Kidney (tissue), 14 donors: ENCODE measurements around the gene KIF4A. TPM values are rescaled to one million over a fixed set of nuclear protein-coding genes. Genes with fewer than 3 reads are reported as not detected.
"Not testable (repeated sequence)": the region's sequence is repeated elsewhere in the genome, so short reads cannot be mapped to it uniquely, and the experiment has no call there.

Experiments used
- DNase-seq, 5 donors: peaks; one replicate each; pipeline ENCODE4 v3.0.0-alpha.2; 2013 to 2020
- FAIRE-seq: peaks from 2 replicates; lab custom pipeline; 2012; peaks lifted over from hg19 to GRCh38; lab: Jason Lieb, UNC
- H3K27ac ChIP-seq, 2 donors: one replicate each; pipeline ENCODE4 v1.7.0; 2013; ENCODE audit warnings: low read depth in 2 of 2, low read length in 2 of 2, inconsistent platforms in 1 of 2
- H3K27me3 ChIP-seq: one replicate; pipeline ENCODE4 v1.7.1; 2013; ENCODE audit warnings: low read length, inconsistent platforms; ENCODE audit not compliant: control insufficient read depth, insufficient read depth
- H3K36me3 ChIP-seq, 3 donors: one replicate each; pipeline versions ENCODE4 v1.7.0 to v1.7.1; 2013; ENCODE audit warnings: low read length in 3 of 3, control low read depth in 1 of 3, inconsistent platforms in 1 of 3; ENCODE audit not compliant: insufficient read depth in 3 of 3, control insufficient read depth in 2 of 3
- H3K4me1 ChIP-seq, 3 donors: one replicate each; pipeline versions ENCODE4 v1.7.0 to v1.7.1; 2013; ENCODE audit warnings: low read length in 3 of 3, inconsistent platforms in 1 of 3, low read depth in 1 of 3; ENCODE audit not compliant: control insufficient read depth in 2 of 3, insufficient read depth in 2 of 3
- H3K4me3 ChIP-seq, 3 donors: one replicate each; pipeline versions ENCODE4 v1.7.0 to v1.8.1; 2013; ENCODE audit warnings: low read length in 3 of 3, control low read depth in 1 of 3, inconsistent platforms in 1 of 3
- H3K9ac ChIP-seq, 3 donors: one replicate each; pipeline versions ENCODE4 v1.7.0 to v1.7.1; 2013; ENCODE audit warnings: low read length in 3 of 3, control low read depth in 1 of 3, inconsistent platforms in 1 of 3
- H3K9me3 ChIP-seq, 3 donors: one replicate each; pipeline versions ENCODE4 v1.7.0 to v1.7.1; 2013; ENCODE audit warnings: low read length in 3 of 3, control low read depth in 1 of 3, inconsistent platforms in 1 of 3; ENCODE audit not compliant: control insufficient read depth in 2 of 3, insufficient read depth in 1 of 3
- CTCF ChIP-seq: IDR thresholded peaks from 3 replicates; pipeline ENCODE4 v1.5.1; 2012; ENCODE audit warnings: mild to moderate bottlenecking, moderate library complexity, borderline replicate concordance; ENCODE audit not compliant: insufficient read depth; ENCODE audit errors: extremely low read depth
- intact Hi-C: fragments of 100-400 bp; cut with DNase I; formaldehyde crosslinking; loops from one replicate; pipeline ENCODE4 v1.11.1; 2022
- polyA plus RNA-seq: library from polyadenylated mRNA; stranded (reverse); fragments of 350-450 nt; fragmentation: Illumina TruSeq; extraction: RNeasy Lipid Tissue Mini Kit (QIAGEN cat#74804); gene quantifications from one replicate; pipeline ENCODE4 v1.2.3, GENCODE V29; 2014; ENCODE audit warnings: low read depth, low replicate concordance; ENCODE audit not compliant: insufficient read depth
- total RNA-seq: library from RNA; stranded (reverse); fragmentation: NEBNext Ultra II Directional; extraction: Animal tissue kit (Norgen Biotek cat#: 25700); gene quantifications from one replicate; pipeline ENCODE4 v1.2.1, GENCODE V29; 2021
- donor health status: control.
- donor health status: control.
- donor health status: control.
- donor health status: control.
- donor health status: control.
- donor health status: DM: yes; HTN: yes; CAD: no.
- donor health status: Normal renal cell carcinoma (clear cell type).

Gene KIF4A
- total and polyA plus RNA-seq, 2 donors from 2014 or later: 0.13 to 0.35 TPM

- Histone ChIP-seq H3K27ac (no peak overlapping the region), H3K9ac (no peak overlapping the region), H3K4me3 (no peak overlapping the region), H3K4me1 (no peaks in the 10 kb centered on the region), H3K9me3 (no peaks in the 10 kb centered on the region), H3K36me3 (no peaks in the 10 kb centered on the region), H3K27me3 (no peaks in the 10 kb centered on the region)
- no peak for TF ChIP-seq CTCF
- DNase-seq (no peak), FAIRE-seq (no peak)
- intact Hi-C loops: no loop called here
Measured at GRCh38 chrX:70322784-70323183, 32.9 kb downstream of the KIF4A start.

- H3K4me1 ChIP-seq, H3K36me3 ChIP-seq, H3K27ac ChIP-seq, H3K9ac ChIP-seq, H3K9me3 ChIP-seq, DNase-seq, H3K27me3 ChIP-seq, intact Hi-C loops, FAIRE-seq, H3K4me3 ChIP-seq: not testable (repeated sequence)
Measured at GRCh38 chrX:70323628-70324027, 33.7 kb downstream of the KIF4A start.

GRCh38 chrX:70324326-70324725 lies 34.4 kb downstream of the KIF4A start:
- FAIRE-seq: no peak
- no peak for DNase-seq
- Histone ChIP-seq H3K27ac (no peak overlapping the region), H3K9ac (no peak overlapping the region), H3K4me3 (no peak overlapping the region), H3K36me3 (no peaks in the 10 kb centered on the region), H3K4me1 (no peaks in the 10 kb centered on the region), H3K27me3 (no peaks in the 10 kb centered on the region), H3K9me3 (no peaks in the 10 kb centered on the region)
- intact Hi-C loops: no loop called here
- no peak for TF ChIP-seq CTCF

GRCh38 chrX:70331161-70331560 lies 41.3 kb downstream of the KIF4A start:
- FAIRE-seq: no peak
- intact Hi-C loops: no loop called here
- no peaks in the 10 kb centered on the region for H3K9me3 ChIP-seq
- no peak for TF ChIP-seq CTCF
- no peaks in the 10 kb centered on the region for H3K36me3 ChIP-seq
- no peak overlapping the region for H3K27ac ChIP-seq
- no peak overlapping the region for H3K9ac ChIP-seq
- no peaks in the 10 kb centered on the region for H3K27me3 ChIP-seq
- H3K4me1 ChIP-seq: no peaks in the 10 kb centered on the region
- no peak overlapping the region for H3K4me3 ChIP-seq
- DNase-seq: no peak
